ENCODE data around the gene ACTN2. TPM values are rescaled to one million over a fixed set of nuclear protein-coding genes. Genes with fewer than 3 reads are reported as not detected.

ACTN2 gene
- total RNA-seq, 1 donor from 2014 or later = not detected

DNA sequence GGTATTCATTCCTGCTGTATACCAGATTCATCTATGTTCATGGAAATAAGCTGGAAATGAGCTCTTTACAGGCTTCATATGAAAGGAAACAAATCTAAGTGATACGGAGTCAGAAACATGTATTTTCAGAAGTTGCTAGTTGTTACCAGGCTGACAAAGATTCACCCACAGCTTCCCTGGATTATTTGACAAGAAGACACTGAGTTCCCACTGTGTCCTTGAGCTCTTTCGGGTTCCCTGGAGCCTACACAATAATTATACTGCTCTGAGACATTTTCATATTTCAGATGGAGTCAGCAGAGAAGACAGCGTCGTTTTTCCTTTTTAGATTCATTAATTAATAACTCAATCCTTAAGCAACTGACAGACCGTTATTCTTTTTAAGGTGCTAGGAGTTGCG is 79.5 kb downstream of the ACTN2 start:
- ATAC-seq = no peak

DNA sequence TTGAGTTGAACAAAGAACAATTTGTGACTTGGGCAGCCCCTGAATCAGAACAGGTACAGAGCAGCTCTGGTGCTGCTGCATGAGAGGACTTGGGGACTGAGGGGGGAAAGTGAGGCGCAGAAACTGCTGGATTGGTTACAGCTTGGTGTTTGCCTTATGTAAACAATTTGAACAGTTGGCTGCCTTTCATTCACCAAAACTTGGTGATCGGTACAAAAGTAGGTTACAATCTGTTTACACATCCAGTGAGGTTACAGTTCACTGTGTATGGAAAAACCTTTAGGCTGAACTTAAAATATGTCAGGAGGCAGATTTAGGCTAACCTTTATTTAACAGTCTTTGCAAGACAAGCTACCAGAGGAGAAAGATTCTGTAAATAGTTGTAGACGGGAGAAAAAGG is 80.2 kb downstream of the ACTN2 start:
- DNase-seq (ENCODE audit: low spot score) (peak; percentile 47), ATAC-seq (peak; percentile 91)

More for the DNA sequence above, 79.5 kb downstream of the ACTN2 start:
- no peak for DNase-seq (ENCODE audit: low spot score)

GRCh38 chr1:236767276-236767675 is 81.0 kb downstream of the ACTN2 start:
- ATAC-seq = no peak
- no peak for DNase-seq (ENCODE audit: low spot score)

DNA sequence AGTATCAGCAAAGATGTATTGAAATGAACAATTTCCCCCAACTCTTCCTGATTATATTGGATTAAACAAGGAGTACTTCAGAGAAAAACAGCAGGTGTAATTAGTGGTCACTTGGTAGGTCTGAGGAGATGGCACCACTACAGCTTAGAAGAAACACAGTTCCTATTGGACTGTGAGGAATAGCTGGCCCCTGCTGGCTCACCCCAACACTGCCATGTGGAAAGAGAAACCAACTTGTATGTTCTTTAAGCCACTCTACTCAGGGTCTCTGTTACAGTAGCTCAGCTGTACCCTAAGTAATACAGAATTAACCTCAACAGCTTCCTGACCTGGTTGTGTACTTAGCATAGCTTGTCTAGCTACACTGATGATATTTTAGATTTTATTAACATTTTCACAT is 82.3 kb downstream of the ACTN2 start:
- no peak for ATAC-seq
- no peak for DNase-seq (ENCODE audit: low spot score)

GRCh38 chr1:236773919-236774318 is 87.6 kb downstream of the ACTN2 start:
- DNase-seq (ENCODE audit: low spot score) (no peak), ATAC-seq (no peak)

DNA sequence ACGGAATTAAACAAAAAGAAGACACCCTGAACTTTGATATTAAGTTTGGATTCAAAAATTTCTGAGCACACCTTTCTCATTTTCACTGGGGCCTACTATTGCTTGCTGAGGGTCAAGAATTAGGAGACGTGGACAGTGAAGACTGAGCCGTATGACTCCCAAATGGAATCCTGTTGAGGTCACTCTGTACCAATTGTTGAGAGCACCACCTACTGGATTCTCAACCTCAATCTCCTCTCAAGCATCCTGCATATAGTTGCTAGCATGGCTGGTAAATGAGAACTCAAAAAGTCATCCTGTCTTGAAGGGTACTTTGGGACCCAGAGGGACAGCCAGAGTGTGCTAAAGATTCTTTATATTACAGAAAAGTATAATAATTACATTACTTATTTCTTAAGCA is 88.6 kb downstream of the ACTN2 start:
- DNase-seq (ENCODE audit: low spot score) (no peak), ATAC-seq (peak; percentile 98)

- DNase-seq (ENCODE audit: low spot score) (no peak), ATAC-seq (no peak)
Observed at GRCh38 chr1:236779312-236779711, 93.0 kb downstream of the ACTN2 start.

DNA sequence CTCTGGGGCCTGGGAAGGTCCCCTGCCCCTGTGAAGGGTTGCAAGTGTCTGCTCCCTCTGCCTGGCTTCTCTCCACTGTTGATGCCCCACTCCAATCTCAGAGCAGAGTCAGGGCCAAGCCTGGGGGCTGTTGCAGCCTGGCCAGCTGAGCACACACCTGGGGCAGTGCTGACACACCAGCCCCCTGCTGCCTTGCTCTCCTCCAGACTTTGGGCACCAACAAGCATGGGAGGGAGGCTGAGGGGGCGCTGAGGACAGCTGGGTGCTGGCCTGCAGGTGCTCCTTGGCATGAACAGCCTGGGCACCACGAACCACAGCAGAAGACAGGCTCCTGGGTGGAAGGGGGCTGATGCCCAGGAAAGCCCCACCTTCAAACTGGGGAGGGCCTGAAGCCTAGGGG is 99.2 kb downstream of the ACTN2 start:
- DNase-seq (ENCODE audit: low spot score) (no peak), ATAC-seq (no peak)

DNA sequence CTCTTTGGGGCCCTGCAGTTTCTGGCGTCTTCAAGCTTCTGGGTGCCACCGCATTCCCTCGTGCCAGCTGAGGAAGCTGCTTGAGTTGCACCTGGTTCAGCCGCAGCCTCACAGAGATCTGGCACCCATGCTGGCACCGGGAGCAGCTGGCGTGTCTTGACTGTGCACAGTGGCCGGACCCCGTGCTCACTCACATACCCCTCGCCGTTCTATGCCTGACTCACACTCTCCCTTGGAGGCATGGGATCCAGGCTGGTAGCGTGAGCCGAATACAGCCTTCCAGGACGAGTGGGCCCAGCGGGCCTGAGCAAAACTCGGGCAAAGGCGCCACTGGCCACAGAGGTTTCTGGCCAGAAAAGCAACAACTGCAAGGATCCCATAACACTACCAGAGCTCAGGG is 100.2 kb downstream of the ACTN2 start:
- DNase-seq (ENCODE audit: low spot score) (no peak), ATAC-seq (no peak)

GRCh38 chr1:236794585-236795034 is 108.3 kb downstream of the ACTN2 start:
- DNase-seq (ENCODE audit: low spot score) = no peak
- ATAC-seq = no peak

GRCh38 chr1:236795035-236795756 is 108.9 kb downstream of the ACTN2 start, which contains the start of gene MTR:
TSS of gene MTR (plus strand) at chr1:236795292. CDS start at chr1:236795704, 412 bp downstream.
- DNase-seq (ENCODE audit: low spot score) = peak; percentile 99
- peak; percentile 98 for ATAC-seq

DNA sequence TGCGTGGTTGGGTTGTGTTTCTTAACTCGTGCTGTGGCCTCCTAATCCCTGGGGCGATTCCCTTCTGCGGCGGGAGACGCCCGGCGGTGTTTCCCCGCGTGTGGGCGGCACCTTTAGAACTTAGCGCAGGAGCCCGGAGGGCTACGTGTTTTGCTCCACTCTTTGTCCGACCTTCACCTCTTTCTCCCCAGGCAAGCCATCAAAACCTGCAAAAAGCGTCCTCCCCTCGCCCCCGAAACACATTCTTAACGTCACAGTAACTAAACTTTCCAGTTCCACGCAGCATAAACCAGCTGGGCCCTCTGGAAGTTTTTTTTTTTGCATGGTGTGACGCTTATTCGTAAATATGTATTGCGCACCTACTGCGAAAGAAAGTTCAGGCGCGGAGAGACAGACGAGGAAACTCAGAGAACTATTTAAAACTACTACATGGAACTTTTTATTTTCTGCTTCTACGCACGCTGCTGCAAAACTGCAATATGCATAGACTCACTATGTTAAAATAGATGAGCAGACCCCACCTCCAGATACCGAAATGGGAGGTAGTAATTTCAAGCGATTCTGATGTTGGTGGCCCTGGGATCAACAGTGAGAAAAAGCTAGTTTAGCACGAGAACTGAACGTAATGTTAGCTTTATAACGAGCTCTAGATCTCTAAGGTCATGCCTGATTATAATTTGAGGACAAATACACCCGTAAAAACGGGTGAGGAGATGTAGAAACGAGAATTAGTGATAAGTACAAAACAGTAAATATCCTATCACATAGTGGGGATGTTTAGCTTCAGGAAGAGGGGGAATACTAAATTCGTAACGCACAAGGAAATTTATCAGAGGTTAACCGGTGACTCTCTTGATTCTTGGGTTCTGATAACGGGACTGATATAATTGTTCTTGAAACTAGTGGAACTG is 109.7 kb downstream of the ACTN2 start:
- ATAC-seq (peak; percentile 60), DNase-seq (ENCODE audit: low spot score) (no peak)

- ATAC-seq = no peak
- no peak for DNase-seq (ENCODE audit: low spot score)
Observed at GRCh38 chr1:236799001-236799400, 112.7 kb downstream of the ACTN2 start.

DNA sequence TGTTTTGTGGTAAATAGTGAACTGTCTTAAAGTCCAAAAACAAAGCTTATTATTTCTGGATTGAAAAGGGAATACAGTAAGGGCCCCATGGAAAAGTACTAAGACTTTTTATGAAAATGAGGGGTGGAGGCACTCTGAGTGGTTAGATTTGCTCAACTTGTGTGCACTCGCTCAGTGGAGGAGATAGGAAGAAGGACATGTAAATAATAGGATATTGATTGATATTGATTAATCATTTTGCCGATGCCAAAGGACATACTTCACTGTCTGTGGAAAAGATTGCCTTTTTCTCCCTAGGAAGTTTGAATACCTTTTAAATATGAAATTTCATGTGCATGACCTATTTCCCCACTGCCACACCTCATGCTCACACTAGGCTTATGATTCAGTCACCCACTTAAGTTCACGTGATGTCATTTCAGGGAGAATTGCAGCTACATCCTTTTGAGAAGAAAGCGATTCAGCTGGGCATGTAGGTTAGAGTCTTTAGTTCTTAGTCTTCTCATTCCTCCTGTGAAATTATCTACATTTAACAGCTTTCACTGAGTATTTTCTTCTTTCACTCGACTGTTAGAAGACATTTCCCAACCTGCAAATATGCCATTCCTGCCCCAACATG is 113.8 kb downstream of the ACTN2 start:
- ATAC-seq = no peak
- no peak for DNase-seq (ENCODE audit: low spot score)

- DNase-seq (ENCODE audit: low spot score) = no peak
- no peak for ATAC-seq
Observed at GRCh38 chr1:236800623-236801022, 114.3 kb downstream of the ACTN2 start.

DNA sequence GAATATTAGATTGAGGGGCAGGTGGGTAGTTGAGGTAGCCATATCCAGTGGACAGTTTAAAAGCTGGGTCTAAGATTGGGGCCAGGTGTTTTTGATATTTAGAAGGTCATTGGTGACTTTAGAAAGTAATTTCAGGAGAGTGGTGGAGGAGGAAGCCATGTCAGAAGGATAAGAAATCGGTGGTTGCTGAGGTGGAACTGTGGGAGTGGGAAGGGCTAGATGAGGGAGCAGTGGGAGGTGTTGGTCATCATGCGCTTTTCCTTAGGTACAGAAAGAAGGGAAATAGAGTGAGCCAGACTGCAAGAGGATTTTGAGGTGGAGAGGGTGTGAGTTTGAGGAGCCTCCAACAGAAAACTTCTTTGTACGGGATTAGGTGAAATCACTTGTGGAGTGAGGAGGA is 116.0 kb downstream of the ACTN2 start:
- ATAC-seq = no peak
- DNase-seq (ENCODE audit: low spot score) = no peak

DNA sequence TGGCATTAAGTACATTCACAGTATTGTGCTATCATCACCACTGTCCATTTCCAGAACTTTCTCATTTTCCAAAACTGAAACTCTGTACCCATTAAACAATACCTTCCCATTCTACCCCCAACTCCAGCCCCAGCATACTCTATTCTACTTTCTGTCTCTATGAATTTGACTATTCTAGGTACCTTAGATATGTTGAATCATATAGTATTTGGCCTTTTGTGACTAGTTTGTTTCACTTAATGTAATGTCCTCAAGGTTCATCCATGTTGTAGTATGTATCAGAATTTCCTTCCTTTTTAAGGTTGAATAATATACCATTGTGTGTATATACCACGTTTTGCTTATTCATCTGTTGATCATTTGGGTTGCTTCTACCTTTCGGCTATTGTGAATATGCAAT is 120.3 kb downstream of the ACTN2 start:
- DNase-seq (ENCODE audit: low spot score) (no peak), ATAC-seq (no peak)

GRCh38 chr1:236808005-236808404 is 121.7 kb downstream of the ACTN2 start:
- DNase-seq (ENCODE audit: low spot score) = no peak
- no peak for ATAC-seq

DNA sequence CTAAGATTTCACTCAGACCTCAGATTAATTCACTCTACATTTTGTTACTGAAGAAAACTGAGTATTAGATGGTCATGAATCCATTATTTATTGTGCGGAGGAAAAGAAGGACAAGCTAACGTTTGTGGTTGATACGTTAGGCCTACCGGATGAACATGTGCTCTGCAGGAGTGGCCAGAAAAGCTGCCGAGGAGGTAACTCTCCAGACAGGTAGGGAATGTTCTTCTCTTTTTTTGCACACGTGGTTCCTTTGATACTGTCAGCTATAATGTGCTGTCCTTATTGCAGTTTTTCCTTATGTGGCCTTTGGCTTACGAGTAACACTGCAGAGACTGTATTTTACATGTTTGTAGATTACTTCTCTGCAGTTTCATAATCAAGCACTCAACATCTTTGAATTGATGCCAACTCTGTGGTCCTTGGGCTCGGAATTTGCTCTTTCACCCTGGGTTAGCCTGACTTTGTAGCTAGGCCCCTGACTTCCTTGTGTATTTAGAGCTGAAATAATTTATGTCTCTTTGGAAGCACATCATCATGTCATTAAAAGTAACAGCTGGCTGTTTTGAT is 122.3 kb downstream of the ACTN2 start:
- peak; percentile 15 for ATAC-seq
- DNase-seq (ENCODE audit: low spot score) = no peak

DNA sequence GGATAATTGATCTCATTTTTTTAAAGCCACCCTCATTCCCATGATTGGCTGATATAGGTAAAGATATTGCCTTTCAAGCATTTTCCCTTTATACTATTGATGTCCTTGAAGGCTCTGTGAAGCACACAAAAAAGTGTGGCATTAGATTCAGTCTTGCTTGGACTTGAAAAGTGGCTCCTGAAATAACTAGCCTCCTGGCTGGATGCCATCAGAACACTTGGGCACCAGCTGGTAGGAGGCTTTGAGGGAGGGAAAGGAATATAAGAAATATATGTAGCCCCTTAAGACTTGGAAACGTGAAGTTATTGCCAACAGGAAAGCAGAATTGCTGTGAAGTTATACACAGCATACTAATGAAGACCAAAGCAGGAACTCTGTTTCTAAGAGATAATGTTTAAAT is 122.8 kb downstream of the ACTN2 start:
- ATAC-seq = no peak
- no peak for DNase-seq (ENCODE audit: low spot score)

- ATAC-seq = no peak
- no peak for DNase-seq (ENCODE audit: low spot score)
Observed at GRCh38 chr1:236810018-236810417, 123.7 kb downstream of the ACTN2 start.
